ENCODE measurements around the gene HNRNPLL.
"Not testable (repeated sequence)": the region's sequence is repeated elsewhere in the genome, so short reads cannot be mapped to it uniquely, and the experiment has no call there.

Gene HNRNPLL

DNA sequence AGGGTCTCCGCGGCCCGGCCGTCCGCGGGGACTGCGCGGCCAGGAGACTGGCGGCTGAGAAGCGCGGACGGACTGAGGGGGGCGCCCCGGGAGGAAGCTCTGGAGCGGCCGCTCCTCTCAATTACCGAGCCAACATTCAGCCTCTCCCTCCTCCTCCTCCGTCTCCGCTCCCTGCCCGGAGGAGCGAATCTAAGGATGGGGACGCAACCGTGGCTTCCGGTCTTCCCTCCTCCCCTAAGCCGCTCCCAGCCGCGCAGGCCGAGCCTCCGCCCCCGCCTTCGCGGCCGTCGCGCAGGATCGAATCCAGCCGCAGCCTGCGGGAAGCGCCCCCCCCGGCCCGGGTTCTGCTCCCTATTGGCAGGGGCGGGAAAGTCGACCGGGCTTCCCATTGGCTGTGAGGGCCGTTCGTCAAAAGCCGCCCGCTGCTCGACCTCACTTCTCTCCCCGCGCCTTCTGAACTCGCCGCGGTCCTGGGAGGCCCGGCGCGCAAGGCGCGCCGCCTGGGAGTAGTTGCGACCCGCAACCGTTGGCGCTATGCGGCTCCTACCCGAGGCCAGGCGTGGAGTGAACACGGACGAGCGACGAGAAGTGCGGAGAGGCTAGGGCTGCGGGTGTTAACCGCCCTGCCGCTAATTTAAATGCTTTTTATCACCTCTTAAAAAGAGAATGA, at the start of gene HNRNPLL:
Gene HNRNPLL, minus strand, starts transcription at position 197 of the 670 bp plus-strand sequence. CDS start 302 bp downstream, outside the sequence.
- DNase-seq, result peak; percentile 89

DNA sequence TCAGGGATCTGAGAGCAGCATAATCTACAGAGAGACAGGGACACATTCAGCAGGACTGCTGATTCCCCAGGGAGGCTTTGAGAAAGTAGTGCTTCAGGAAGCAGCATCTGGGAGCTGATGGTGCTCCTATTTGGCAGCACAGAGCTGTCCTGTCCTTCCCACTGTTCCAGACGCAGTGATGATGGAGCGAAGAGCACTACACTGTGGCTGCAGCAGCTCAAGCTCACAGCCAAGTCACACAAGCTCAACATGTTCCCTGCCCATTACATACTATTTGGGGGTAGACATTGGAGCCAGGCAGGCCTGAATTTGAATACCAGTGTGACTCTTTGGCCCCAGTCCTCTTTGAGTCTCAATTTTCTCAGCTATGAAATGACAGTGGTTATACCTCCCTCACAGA, 48.0 kb upstream of the HNRNPLL start:
- DNase-seq, result no peak

DNA sequence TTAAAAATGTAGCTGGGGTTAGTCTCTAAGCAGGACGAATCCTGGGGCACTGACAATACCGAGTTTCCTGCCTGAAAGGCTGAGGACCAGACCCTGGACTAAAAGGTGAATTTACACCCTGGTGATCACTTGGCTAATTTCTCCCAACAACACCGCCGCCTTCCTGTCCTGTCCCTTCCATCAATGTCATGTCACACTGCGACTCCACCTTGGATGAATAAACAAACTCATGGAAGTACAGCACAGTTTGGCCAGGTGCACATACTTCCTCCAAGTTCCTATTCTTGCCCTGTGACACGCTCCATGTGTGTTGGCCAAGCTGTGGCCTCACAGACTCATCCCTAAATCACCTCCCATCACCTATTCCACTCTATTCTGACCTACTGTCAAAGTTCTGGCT, 47.3 kb upstream of the HNRNPLL start:
- DNase-seq, result no peak

DNA sequence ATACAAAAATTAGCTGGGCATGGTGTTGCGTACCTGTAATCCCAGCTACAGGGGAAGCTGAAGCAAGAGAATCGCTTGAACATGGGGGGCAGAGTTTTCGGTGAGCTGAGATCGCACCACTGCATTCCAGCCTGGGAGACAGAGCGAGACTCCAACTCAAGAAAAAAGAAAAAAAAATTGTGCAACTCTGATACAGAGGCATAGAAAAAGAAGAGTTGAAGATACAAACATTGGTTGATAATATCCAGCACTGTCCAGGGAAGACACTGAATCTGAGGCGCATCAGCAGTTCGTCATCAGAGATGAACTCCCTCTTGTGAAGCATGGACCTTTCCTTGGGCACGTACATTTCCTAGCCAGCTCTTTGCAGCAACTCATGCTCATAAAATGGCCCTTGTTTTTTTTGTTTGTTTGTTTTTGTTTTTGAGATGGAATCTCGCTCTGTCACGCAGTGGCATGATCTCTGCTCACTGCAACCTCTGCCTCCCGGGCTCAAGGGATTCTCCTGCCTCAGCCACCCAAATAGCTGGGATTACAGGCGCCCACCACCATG, 46.5 kb upstream of the HNRNPLL start:
- DNase-seq, result no peak

DNA sequence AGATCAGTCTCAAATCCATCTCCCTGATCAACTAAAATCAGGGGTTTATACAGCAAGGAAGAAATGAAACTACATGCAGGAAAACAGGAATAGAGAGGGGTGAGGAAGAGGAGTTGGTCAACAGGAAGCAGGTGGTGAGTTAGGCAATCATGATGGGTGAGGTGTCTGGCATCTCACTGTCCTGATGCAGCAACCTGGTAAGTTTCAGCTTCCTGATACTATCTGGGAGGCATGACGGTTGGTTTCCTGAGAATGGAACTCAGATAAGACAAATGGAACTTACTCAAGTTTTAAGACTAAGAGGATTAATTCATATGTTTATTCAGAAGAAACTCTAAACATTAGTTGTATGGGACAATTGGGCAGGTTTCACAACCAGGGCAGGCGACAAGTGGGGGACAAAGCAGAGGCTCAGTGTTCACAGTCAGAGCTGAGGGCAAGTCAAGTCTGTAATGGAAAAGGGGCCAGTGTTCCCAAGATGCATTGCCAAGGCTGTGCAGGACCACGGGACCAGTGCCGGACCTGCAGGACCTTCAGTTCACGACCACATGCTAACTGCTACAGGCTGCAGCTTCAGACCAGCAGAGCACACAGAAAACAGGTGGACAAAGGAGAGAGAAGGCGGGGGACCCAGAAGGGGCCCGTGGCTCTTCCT, 45.5 kb upstream of the HNRNPLL start:
- DNase-seq, result no peak

DNA sequence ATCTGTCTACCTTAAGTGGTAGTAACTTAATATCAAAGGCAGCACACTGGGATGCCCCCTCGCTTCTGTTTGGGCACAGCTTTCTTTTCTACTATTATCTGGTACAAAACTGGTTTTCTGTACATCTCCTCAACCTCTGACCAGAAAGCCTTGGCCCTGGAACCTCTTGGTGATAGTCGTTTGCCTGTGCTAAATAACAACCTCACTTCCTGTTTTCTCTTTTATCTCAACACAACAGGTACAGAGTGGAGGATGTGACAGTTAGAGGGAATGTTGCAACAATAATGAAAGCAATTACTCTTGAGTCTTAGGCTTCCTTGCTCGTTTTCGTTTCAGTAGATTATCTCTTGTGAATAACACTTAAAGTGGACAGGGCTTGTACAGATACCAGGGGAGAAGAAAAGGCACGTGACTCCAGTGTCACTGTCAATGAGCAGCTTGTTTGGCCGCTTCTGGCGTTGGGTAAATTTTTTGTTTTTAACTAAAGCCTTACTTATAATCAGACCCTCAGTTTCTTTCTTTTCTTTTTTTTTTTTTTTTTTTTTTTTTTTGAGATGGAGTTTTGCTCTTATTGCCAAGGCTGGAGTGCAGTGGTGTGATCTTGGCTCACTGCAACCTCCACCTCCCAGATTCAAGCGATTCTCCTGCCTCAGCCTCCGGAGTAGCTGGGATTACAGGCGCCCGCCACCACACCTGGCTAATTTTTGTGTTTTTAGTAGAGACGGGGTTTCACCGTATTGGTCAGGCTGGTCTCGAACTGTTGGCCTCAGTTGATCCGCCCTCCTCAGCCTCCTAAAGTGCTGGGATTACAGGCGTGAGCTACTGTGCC, 41.2 kb upstream of the HNRNPLL start:
- DNase-seq, result not testable (repeated sequence)

DNA sequence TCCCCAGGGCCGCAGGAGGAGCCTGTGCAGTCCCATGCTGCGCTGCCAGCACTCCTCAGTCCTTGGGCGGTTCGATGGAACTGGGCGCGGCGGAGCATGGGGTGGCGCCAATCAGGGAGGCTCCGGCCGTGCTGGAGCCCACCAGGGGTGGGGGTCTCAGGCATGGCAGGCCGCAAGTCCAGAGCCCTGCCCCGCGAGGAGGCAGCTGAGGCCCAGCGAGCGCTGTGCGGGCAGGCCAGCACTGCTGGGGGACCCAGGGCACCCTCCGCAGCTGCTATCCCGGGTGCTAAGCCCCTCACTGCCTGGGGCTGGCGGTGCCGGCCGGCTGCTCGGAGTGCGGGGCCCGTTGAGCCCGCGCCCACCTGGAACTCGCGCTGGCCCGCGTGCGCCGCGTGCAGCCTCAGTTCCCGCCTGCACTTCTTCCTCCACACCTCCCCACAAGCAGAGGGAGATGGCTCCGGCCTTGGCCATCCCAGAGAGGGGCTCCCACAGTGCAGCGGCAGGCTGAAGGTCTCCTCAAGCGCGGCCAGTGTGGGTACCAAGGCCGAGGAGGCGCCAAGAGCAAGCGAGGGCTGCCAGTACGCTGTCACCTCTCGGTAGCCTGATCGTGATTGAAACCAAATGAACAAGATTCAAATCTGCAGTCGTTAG, 40.4 kb upstream of the HNRNPLL start:
- no peak for DNase-seq

DNA sequence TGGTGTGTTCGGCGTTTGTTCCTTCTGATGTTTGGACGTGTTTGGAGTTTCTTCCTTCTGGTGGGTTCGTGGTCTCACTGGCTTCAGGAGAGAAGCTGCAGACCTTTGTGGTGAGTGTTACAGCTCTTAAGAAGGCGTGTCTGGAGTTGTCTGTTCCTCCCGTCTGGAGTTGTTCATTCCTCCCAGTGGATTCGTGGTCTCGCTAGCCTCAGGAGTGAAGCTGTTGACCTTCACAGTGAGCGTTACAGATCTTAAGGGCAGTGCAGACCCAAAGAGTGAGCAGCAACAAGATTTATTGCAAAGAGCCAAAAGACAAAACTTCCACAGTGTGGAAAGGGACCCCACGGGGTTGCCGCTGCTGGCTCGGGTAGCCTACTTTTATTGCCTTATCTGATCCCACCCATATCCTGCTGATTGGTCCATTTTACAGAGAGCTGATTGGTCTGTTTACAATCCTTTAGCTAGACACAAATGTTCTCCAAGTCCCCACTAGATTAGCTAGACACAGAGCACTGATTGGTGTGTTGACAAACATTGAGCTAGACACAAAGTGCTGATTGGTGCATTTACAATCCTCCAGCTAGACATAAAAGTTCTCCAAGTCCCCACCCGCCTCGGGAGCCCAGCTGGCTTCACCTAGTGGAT, 39.8 kb upstream of the HNRNPLL start:
- not testable (repeated sequence) for DNase-seq

DNA sequence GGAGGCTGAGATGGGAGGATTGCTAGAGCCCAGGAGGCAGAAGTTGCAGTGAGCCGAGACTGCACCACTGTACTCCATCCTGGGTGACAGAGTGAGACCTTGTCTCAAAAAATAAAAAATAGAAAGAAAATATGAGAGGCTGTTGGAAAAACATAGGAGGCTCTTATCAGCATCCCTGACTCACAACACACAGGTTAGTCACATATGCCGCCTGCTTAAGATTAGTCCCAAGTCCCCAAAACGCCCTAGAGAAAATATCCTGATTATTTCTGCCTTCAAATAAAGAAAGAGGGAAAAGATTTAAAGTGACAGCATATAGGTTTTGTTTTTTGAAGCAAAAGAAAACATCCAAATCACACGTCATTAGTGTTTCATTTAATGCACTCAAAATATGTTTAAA, 33.3 kb upstream of the HNRNPLL start:
- DNase-seq, result no peak

DNA sequence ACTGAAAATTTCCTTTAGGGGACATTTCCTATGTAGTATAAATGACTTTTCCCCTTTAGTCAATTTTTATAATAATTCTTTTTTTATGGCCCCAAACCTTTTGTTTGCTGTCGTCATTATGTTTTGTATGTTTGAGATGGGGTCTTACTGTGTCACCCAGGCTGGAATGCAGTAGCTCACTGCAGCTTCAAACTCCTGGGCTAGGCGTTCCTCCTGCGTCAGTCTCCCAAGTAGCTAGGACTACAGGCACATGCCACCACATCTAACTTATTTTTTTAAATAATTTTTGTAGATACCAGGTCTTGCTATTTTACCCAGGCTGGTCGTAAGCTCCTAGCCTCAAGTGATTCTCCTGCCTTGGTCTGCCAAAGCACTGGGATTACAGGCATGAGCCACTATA, 32.4 kb upstream of the HNRNPLL start:
- no peak for DNase-seq

DNA sequence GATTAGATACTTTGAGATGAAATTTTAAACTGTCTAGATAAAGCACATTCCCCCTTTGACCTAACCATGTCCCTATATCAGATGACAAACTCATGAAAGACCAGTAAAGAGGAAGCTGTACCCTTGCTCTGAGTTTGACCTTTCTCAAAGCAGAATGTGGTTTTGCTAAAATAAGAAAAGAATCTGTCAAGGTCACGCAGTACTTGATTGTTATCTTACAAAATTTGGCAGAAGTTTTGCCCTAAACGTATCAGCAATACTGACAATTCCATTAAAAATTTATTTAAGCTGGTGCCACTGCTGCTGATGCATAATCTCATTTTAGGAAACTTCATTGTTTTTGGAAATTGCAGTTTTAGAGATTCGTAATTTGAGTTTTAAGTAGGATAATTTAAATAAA, 32.0 kb upstream of the HNRNPLL start:
- DNase-seq, result no peak

DNA sequence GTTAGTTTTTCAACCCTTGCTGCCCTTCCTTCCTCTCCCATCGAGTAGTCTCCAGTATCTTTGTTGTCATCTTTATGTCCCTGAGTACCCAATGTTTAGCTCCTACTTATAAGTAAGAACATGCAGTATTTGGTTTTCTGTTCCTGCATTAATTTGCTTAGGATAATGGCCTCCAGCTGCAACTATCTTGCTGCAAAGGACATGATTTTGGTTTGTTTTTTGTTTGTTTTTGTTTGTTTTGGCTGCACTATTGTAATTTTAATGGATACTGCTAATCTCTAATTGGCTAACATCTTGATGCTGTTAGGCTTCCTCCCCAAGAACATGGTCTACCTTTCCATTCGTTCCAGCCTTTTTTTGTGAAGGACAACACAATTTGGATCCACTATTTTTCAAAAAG, 31.2 kb upstream of the HNRNPLL start:
- DNase-seq, result no peak

DNA sequence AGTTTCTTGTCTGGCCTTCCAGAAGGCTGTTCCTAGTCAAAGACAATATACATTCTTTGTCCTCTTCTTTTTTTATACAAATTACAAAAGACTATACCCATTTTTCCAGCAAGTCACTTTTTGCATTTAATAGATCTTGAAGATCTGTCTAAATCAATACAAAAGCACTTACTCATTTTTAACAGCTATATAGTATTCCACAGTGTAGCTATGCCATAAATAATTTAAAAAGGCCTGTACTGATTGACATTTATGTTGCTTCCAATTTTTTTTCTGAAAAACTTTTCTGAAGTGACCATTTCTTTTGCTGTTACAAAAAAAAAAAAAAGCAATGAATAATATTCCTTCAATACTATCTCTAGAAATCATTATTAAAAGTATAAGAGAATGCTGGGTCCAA, 30.3 kb upstream of the HNRNPLL start:
- no peak for DNase-seq

DNA sequence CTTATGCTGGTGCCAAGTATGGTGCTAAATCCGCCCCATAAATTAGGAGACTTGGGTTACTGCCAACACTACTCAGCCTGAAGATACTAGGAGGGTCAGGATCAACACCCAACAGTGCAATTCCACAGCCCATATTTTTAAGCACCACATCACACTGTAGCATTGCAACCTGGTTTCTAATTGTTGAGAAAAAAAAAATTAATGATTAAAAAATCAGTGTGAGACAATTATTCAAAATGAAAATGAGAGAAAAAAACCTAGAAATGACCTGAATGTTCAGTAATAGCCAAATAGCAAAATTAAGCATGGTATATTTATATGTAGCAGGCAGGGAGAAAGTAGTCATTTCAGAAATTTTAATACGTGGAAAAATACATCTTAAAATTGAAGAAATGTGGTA, 29.2 kb upstream of the HNRNPLL start:
- no peak for DNase-seq

DNA sequence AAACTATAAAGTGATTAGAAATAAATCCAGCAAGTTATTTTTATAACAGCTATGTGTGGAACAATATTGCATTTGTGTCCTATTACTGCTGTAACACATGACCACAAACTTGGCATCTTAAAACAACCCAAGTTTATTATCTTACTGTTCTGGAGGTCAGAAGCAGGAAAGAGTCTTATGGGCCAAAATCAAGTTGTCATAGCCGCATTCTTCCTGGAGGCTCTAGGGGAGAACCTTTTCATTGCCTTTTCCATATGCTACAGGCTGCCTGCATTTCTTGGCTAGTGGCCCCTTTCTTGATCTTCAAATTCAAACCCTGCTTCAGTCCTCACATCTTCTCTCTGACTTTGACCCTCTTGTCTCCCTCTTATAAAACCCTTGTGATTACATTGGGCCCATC, 27.0 kb upstream of the HNRNPLL start:
- DNase-seq, result no peak

DNA sequence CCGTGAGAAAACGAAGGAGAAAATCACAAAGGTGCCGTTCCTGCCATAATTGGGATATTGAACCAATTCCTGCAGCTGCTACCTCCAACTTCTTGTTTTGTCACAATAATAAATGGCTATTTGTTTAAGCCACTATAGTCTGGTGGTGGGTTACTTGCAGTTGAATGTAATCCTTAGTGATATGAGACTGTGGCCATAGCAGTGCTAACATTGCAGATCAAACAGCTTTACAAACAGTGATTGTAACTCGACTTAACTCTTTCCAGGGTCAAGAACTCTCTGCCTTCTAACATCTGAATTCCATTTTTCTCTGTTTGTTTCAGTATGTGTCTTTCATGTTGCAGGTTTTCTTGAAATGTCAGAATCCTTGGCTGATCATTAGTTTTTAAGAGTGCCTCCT, 24.7 kb upstream of the HNRNPLL start:
- no peak for DNase-seq

DNA sequence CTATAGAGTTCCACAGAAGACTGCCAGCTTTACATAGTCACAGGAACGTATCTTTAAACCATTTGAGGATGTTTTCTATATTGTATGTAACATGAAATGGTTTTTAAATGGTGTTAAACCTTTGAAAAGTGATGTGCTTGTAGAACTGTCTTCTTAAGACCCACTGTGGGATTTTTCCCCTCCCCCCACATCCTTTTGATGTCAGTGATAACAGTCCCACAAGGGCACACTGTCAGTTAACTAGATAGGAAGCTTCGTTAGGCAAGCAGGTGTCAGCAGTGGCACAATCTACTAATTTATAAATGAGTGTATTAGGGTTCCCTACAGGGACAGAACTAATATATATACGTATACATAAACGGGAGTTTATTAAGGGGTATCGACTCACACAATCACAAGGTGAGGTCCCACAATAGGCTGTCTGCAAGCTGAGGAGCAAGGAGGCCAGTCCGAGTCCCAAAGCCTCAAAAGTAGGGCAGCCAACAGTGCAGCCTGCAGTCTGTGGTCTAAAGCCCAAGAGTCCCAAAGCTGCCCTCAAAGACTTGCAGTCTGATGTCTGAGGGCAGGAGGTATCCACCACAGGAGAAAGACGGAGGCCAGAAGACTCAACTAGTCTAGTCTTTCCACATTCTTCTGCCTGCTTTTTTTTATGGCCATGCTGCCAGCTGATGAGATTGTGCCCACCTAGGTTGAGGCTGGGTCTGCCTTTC, 23.8 kb upstream of the HNRNPLL start:
- peak; percentile 13 for DNase-seq

DNA sequence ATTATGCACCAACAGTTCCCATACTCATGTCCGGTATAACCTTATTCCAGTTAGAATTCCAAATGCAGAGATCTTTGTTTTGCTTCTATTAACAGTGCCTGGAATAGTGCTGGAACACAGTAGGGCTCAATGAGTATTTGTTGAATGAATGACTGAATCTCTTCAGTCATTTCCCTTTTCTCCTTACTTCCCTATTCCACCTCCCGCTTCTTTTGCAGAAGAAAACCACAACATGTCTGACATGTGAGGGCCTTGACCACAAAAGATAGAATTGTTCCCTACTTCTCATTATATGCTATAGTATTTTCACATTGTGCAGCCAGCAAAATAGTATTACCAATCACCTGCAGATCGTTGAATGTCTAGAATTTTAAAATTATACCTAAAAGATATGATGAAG, 19.5 kb upstream of the HNRNPLL start:
- no peak for DNase-seq

DNA sequence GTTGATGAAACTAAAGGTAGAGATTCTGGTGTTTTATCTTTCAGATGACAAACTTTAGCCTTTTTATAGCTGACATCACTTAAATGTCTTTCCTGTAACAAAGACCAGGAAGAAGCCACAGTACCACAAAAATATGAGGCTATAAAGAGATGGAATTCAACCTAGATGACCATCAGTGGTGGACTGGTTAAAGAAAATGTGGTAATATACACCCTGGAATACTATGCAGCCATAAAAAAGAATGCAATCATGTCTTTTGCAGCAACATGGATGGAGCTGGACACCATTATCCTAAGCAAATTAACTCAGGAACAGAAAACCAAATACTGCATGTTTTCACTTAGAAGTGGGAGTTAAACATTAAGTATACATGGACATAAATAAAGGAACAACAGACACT, 18.3 kb upstream of the HNRNPLL start:
- DNase-seq, result no peak

DNA sequence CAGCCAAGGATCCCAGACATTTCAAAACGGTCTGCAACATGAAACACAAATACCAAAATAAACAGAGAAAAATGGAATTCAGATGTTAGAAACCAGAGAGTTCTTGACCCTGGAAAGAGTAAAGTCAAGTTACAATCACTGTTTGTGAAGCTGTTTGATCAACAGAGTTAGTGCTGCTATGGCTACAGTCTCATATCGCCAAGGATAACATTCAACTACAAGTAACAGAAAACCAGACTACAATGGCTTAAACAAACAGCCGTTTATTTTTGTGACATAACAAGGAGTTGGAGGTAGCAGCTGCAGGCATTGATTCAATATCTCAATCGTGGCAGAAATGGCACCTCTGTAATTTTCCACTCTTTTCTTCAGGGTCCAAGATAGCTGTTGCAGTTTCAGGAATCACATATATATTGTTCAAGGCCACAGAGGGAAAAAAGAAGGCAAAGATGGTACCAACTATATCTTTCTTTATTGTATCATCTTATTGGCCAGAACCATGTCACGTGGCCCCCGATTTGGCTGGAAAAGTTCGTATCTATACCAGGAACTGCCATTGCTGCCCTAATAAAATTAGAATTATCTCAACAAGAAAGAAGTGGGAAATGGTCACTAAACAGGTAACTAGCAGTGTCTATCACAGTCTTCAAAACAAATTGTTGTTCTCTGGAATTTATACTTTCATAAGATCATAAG, 17.7 kb upstream of the HNRNPLL start:
- no peak for DNase-seq

DNA sequence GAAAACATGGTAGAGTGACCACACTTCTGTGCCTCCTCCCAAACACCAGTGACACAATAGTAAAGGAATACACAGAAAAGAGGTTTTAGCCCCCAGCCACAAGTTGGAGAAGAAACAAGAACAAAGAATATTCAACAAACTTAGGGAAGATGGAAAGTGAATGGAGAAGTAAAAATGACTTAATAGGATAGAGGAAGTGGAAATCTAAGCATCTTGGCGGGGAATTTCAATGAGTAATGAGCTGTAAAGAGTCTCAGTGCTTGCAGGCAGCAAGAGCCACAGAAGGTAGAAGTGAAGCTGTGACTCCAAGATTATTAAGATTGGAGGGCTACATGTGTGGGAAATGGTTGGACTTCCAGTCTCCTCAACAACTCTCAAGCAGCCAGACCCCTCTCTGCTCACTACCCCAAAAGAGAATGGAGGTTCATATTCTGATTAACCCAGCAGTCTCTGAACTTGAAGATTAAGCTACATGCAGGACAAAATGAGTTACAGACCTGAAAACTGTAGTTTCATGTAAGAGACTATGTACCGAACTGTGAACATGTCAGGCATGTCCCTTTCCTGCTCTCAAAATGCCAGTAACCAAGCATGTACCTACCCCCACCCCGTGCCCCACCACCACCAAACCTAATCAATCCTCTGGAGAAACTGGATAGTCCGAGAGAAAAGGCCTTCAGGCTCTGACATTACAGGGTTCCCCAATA, 16.9 kb upstream of the HNRNPLL start:
- no peak for DNase-seq
